DMS153 (cell line): Measurements from ENCODE around the gene EYS.
"Not testable (repeated sequence)": the region's sequence is repeated elsewhere in the genome, so short reads cannot be mapped to it uniquely, and the experiment has no call there.

ENCODE experiments used
- DNase-seq: peaks from one replicate; lab custom pipeline; 2025; lab: John Stamatoyannopoulos, UW

Gene EYS

GRCh38 chr6:63899550-63899949, 1807.5 kb downstream of the EYS start:
- no peak for DNase-seq

DNA sequence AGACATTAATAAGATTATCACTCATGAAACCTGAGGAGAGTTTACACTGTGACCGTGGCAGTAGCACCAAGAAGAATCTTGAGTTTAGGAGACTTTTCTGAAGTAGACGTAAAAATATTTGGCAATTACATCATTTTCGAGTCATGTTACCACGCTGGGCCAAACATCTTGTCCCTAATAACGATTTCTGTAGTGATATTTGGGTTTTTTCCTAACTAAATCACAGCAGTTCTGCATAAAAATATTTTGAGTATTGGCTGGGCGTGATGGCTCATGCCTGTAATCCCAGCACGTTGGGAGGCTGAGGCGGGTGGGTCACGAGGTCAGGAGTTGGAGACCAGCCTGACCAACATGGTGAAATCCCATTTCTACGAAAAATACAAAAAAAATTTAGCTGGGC, 1809.1 kb downstream of the EYS start:
- no peak for DNase-seq

GRCh38 chr6:63897459-63897858, 1809.6 kb downstream of the EYS start:
- no peak for DNase-seq

- DNase-seq = no peak
Observed at GRCh38 chr6:63888416-63888815, 1818.6 kb downstream of the EYS start.

DNA sequence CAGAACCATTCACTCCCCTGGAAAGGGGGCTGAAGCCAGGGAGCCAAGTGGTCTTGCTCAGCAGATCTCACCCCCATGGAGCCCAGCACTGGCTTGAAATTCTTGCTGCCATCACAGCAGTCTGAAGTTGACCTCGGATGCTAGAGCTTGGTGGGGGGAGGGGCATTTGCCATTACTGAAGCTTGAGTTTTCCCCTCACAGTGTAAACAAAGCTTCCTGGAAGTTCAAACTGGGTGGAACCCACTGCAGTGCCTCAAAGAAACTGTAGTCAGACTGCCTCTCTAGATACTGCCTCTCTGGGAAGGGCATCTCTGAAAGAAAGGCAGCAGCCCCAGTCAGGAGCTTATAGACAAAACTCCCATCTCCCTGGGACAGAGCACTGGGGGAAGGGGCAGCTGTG, 1819.2 kb downstream of the EYS start:
- DNase-seq = not testable (repeated sequence)

- DNase-seq = no peak
Observed at GRCh38 chr6:63887002-63887751, 1819.8 kb downstream of the EYS start.

GRCh38 chr6:63886341-63886740, 1820.7 kb downstream of the EYS start:
- DNase-seq = no peak

DNA sequence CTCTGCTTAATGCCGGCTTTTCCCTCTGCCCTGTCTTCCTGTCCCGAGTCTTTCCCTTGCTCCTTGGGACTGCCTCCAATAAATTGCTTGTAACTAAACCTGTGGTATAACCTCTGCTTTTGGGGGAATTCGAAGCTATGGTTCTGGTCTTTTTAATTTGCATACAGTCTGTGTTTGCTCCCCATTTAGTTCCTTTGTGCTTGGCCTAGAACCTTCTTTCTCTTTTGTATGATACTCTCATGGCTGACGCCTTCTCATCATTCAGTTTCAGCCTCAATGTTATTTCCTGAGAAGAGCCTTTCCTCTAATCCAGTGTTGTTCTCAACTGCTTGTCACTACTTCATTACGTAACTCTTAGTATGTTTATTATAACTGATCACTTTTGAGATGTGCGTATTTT, 1823.4 kb downstream of the EYS start:
- DNase-seq = no peak

- DNase-seq = no peak
Observed at GRCh38 chr6:63882208-63882607, 1824.8 kb downstream of the EYS start.

- no peak for DNase-seq
Observed at GRCh38 chr6:63881791-63882190, 1825.2 kb downstream of the EYS start.

GRCh38 chr6:63872233-63872632, 1834.8 kb downstream of the EYS start:
- DNase-seq = no peak

GRCh38 chr6:63868351-63868750, 1838.7 kb downstream of the EYS start:
- no peak for DNase-seq

GRCh38 chr6:63864671-63865318, 1842.2 kb downstream of the EYS start:
- no peak for DNase-seq

- no peak for DNase-seq
Observed at GRCh38 chr6:63864061-63864460, 1843.0 kb downstream of the EYS start.

- no peak for DNase-seq
Observed at GRCh38 chr6:63862486-63863198, 1844.4 kb downstream of the EYS start.

DNA sequence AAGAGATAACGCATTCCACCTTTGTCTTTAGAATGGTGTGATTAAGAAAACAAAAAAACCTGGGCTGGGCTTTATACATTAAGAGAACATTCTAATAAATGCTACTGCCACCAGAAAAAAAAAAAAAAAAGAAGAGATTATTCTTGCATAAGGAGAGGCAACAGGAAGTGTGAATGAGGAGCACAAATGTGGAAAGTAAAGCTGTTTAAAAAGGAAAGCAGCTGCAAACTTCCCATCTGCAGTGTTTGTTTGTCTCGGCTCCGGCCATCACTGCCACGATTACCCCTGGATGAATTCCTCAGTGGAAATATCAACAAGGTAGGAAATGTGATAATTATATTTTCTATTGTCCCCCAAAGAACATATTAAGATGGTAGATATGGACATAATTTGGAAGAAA, 1847.5 kb downstream of the EYS start:
- DNase-seq = no peak

DNA sequence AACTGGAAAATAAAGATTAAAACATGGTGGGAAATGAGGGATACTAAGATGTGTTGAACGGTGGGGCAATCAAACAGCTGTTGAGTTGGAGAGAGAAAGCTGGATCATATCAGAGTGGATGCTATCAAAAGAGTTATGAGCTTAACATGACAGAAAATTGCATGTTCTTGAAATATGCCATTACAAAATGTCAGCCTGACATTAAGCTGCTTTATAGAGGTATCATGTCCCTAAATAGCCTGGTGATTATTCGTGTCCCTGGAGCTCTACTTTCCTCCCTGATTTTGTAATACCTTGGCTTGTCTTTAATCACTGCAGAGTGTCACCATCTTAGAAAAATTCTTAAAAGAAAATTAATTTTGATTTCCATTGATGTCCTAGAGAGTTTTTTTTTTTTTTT, 1848.3 kb downstream of the EYS start:
- DNase-seq = no peak

- no peak for DNase-seq
Observed at GRCh38 chr6:63856271-63856670, 1850.8 kb downstream of the EYS start.

DNA sequence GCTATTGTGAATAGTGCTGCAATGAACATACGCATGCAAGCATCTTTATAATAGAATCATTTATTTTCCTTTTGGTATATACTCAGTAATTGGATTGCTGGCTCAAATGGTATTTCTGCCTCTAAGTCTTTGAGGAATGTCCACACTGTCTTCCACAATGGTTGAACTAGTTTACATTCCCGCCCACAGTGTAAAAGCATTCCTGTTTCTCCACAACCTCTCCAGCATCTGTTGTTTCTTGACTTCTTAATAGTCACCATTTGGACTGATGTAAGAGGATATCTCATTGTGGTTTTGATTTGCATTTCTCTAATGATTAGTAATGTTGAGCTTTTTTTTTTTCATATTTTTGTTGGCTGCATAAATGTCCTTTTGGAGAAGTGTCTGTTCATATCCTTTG, 1862.7 kb downstream of the EYS start:
- no peak for DNase-seq

GRCh38 chr6:63839485-63839884, 1867.5 kb downstream of the EYS start:
- DNase-seq = peak; percentile 6

- DNase-seq = not testable (repeated sequence)
Observed at GRCh38 chr6:63828678-63829077, 1878.3 kb downstream of the EYS start.

DNA sequence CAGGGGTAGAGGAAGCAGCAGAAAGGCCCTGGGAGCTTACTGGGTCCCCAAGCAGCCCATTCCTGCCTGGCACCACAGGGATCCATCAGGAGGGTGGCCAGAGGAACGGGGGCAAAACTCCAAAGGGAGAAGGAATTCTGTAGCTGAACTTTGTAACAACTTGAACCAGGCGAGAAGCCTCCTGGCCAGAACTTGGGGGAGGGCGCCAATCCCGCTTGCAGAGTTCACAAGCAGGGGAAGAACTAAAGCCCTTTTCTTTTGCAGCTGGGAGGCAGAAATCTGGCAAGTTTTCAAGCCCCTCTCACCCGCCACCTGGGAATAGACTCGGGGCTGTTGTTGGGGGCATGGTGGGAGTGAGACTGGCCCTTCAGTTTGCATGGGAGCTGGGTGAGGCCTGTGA, 1882.3 kb downstream of the EYS start:
- DNase-seq = no peak

DNA sequence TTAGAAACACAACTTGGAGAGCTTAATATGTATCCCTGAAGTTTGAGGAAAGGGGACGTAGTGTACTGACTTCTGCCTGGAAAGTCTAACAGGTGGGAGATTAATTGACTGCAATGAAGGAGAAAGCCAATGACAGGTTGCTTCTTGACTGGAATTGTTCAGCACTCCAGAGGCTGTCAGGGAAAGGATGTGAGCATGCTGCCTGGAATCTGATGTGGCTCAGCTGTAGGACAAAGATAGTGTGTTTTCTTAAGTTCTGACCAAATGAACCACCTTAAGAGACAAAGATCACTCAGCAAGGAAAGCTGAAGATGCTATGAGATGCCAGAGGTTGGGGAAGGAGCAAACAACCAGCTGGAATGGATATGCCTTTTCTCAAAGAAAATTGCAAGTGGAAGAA, 1885.6 kb downstream of the EYS start:
- no peak for DNase-seq
